Neural cell (in vitro differentiated cells): ENCODE measurements around the gene AOX1. TPM values are rescaled to one million over a fixed set of nuclear protein-coding genes. Genes with fewer than 3 reads are reported as not detected.

Experiments used
- H2AFZ ChIP-seq: fragments of 200-600, 300-800 bp; sonication (generic), shearing (Covaris generic); 2 replicates; pipeline ENCODE4 v1.6.0; 2014; ENCODE audit warnings: low read depth, mild to moderate bottlenecking, antibody characterized with exemption, low read length, moderate library complexity
- H3F3A ChIP-seq: fragments of 200-600 bp; shearing (Covaris generic); 2 replicates; pipeline ENCODE4 v1.6.1; 2016; ENCODE audit warnings: mild to moderate bottlenecking, moderate library complexity, mixed read lengths, antibody characterized with exemption, low read length; ENCODE audit not compliant: insufficient read depth, poor library complexity, severe bottlenecking
- H3K27ac ChIP-seq: fragments of 200-600, 300-800 bp; sonication (generic), shearing (Covaris generic); 2 replicates; pipeline ENCODE4 v1.5.1; 2014; ENCODE audit warnings: mild to moderate bottlenecking, low read length, moderate library complexity
- H3K27me3 ChIP-seq: fragments of 300-800, 200-600 bp; sonication (generic), shearing (Covaris generic); 2 replicates; pipeline ENCODE4 v1.6.0; 2014; ENCODE audit warnings: mild to moderate bottlenecking, low read depth, low read length, moderate library complexity; ENCODE audit not compliant: insufficient read depth
- H3K36me3 ChIP-seq: fragments of 300-800, 200-600 bp; sonication (generic), shearing (Covaris generic); 2 replicates; pipeline ENCODE4 v1.5.1; 2014; ENCODE audit warnings: mild to moderate bottlenecking, antibody characterized with exemption, low read length, moderate library complexity; ENCODE audit not compliant: insufficient read depth
- H3K4me2 ChIP-seq: fragments of 300-800, 200-600 bp; sonication (generic), shearing (Covaris generic); 2 replicates; pipeline ENCODE4 v1.6.0; 2014; ENCODE audit warnings: mild to moderate bottlenecking, low read length
- H3K4me3 ChIP-seq: fragments of 300-800, 200-600 bp; sonication (generic), shearing (Covaris generic); 2 replicates; pipeline ENCODE4 v1.5.1; 2014; ENCODE audit warnings: mild to moderate bottlenecking, low read length, moderate library complexity
- H3K79me2 ChIP-seq: fragments of 200-600 bp; shearing (Covaris generic); replicated peaks from 2 replicates; pipeline ENCODE4 v1.6.0; 2014; ENCODE audit warnings: mild to moderate bottlenecking, low read length, moderate library complexity; ENCODE audit not compliant: insufficient read depth
- H3K9ac ChIP-seq: fragments of 300-800, 200-600 bp; sonication (generic), shearing (Covaris generic); 2 replicates; pipeline ENCODE4 v1.6.1; 2016; ENCODE audit warnings: mild to moderate bottlenecking, low read length, mixed read lengths
- H3K9me2 ChIP-seq: fragments of 200-600 bp; shearing (Covaris generic); 2 replicates; pipeline ENCODE4 v1.6.1; 2016; ENCODE audit warnings: mild to moderate bottlenecking, low read length, mixed read lengths; ENCODE audit not compliant: insufficient read depth
- H3K9me3 ChIP-seq: fragments of 200-600, 300-800 bp; sonication (generic), shearing (Covaris generic); 2 replicates; pipeline ENCODE4 v1.6.1; 2016; ENCODE audit warnings: mild to moderate bottlenecking, mixed run types, low read length, moderate library complexity, mixed read lengths
- H4K20me1 ChIP-seq: fragments of 200-600 bp; shearing (Covaris generic); 2 replicates; pipeline ENCODE4 v1.6.1; 2016; ENCODE audit warnings: mild to moderate bottlenecking, mixed run types; ENCODE audit not compliant: insufficient read depth
- CTCF ChIP-seq: fragments of 450-650 bp; IDR thresholded peaks from 2 replicates; pipeline ENCODE4 v1.5.1; 2014; ENCODE audit warnings: antibody characterized with exemption, mild to moderate bottlenecking, moderate library complexity; ENCODE audit not compliant: poor library complexity, severe bottlenecking
- EP300 ChIP-seq: fragments of 450-650 bp; conservative IDR thresholded peaks from 2 replicates; pipeline ENCODE4 v1.6.1; 2014; ENCODE audit warnings: antibody characterized with exemption, mild to moderate bottlenecking, moderate library complexity; ENCODE audit not compliant: poor library complexity, severe bottlenecking
- EZH2 ChIP-seq: fragments of 200-600, 300-800 bp; shearing (Covaris generic), sonication (generic); IDR thresholded peaks from 2 replicates; pipeline ENCODE4 v1.6.1; 2014; ENCODE audit warnings: antibody characterized with exemption, low read length, borderline replicate concordance, mild to moderate bottlenecking; ENCODE audit not compliant: insufficient read depth, poor library complexity, severe bottlenecking
- MXI1 ChIP-seq: fragments of 450-650 bp; conservative IDR thresholded peaks from 2 replicates; pipeline ENCODE4 v1.6.1; 2014; ENCODE audit warnings: antibody characterized with exemption, mild to moderate bottlenecking; ENCODE audit not compliant: poor library complexity, severe bottlenecking
- POLR2AphosphoS5 ChIP-seq: IDR thresholded peaks from 2 replicates; pipeline ENCODE4 v1.6.1; 2012
- RAD21 ChIP-seq: fragments of 450-650 bp; conservative IDR thresholded peaks from 2 replicates; pipeline ENCODE4 v1.6.1; 2014; ENCODE audit warnings: antibody characterized with exemption, mild to moderate bottlenecking, moderate library complexity
- REST ChIP-seq: IDR thresholded peaks from 2 replicates; pipeline ENCODE4 v1.6.1; 2012; ENCODE audit warnings: borderline replicate concordance
- SMC3 ChIP-seq: fragments of 450-650 bp; conservative IDR thresholded peaks from 2 replicates; pipeline ENCODE4 v1.6.1; 2014; ENCODE audit warnings: antibody characterized with exemption, mild to moderate bottlenecking, moderate library complexity; ENCODE audit not compliant: poor library complexity
- TAF1 ChIP-seq: IDR thresholded peaks from 2 replicates; pipeline ENCODE4 v1.6.1; 2012; ENCODE audit warnings: low read depth
- polyA plus RNA-seq: library from polyadenylated mRNA; depleted of rRNA; stranded (reverse); fragments of >200 nt; gene quantifications from 2 replicates; pipeline ENCODE4 v1.2.3, GENCODE V29; 2014

AOX1 gene
- polyA plus RNA-seq, 1 donor from 2014 or later = not detected

- Histone ChIP-seq H3K4me2 (no peak overlapping the region), H3K9ac (no peak overlapping the region), H3K4me3 (no peak overlapping the region), H4K20me1 (no peaks in the 10 kb centered on the region), H3K27me3 (no peaks in the 10 kb centered on the region), H3K9me3 (no peaks in the 10 kb centered on the region), H3K36me3 (no peaks in the 10 kb centered on the region), H3K79me2 (no peaks in the 10 kb centered on the region), H2AFZ (no peak overlapping the region), H3K27ac (no peak overlapping the region), H3K9me2 (no peaks in the 10 kb centered on the region), H3F3A (no peaks in the 10 kb centered on the region)
- TF ChIP-seq EZH2 (no peak), CTCF (no peak), POLR2AphosphoS5 (no peak), SMC3 (no peak), REST (no peak), EP300 (no peak), TAF1 (no peak), RAD21 (no peak), MXI1 (no peak)
Observed at GRCh38 chr2:200599206-200599605, 13.4 kb downstream of the AOX1 start.

- no peak overlapping the region for H3K4me3 ChIP-seq
- no peak overlapping the region for H2AFZ ChIP-seq
- H3K27me3 ChIP-seq = no peaks in the 10 kb centered on the region
- TF ChIP-seq TAF1 (no peak), REST (no peak), EP300 (no peak), CTCF (no peak)
- no peak overlapping the region for H3K4me2 ChIP-seq
- H3F3A ChIP-seq = no peaks in the 10 kb centered on the region
- H3K36me3 ChIP-seq = no peaks in the 10 kb centered on the region
- no peak overlapping the region for H3K27ac ChIP-seq
- no peaks in the 10 kb centered on the region for H3K79me2 ChIP-seq
- no peaks in the 10 kb centered on the region for H3K9me2 ChIP-seq
- no peaks in the 10 kb centered on the region for H3K9me3 ChIP-seq
- no peak overlapping the region for H3K9ac ChIP-seq
- H4K20me1 ChIP-seq = no peaks in the 10 kb centered on the region
Observed at GRCh38 chr2:200600549-200601225, 14.9 kb downstream of the AOX1 start.
